NCI-H69 (cell line): Measurements from ENCODE around the gene RPS21.
A peak's percentile ranks its signal among the peaks of the same experiment; 100 is the strongest.
"Not testable (repeated sequence)": the region's sequence is repeated elsewhere in the genome, so short reads cannot be mapped to it uniquely, and the experiment has no call there.

ENCODE experiments used
- DNase-seq: peaks from one replicate; lab custom pipeline; 2025; lab: John Stamatoyannopoulos, UW

RPS21 gene

DNA sequence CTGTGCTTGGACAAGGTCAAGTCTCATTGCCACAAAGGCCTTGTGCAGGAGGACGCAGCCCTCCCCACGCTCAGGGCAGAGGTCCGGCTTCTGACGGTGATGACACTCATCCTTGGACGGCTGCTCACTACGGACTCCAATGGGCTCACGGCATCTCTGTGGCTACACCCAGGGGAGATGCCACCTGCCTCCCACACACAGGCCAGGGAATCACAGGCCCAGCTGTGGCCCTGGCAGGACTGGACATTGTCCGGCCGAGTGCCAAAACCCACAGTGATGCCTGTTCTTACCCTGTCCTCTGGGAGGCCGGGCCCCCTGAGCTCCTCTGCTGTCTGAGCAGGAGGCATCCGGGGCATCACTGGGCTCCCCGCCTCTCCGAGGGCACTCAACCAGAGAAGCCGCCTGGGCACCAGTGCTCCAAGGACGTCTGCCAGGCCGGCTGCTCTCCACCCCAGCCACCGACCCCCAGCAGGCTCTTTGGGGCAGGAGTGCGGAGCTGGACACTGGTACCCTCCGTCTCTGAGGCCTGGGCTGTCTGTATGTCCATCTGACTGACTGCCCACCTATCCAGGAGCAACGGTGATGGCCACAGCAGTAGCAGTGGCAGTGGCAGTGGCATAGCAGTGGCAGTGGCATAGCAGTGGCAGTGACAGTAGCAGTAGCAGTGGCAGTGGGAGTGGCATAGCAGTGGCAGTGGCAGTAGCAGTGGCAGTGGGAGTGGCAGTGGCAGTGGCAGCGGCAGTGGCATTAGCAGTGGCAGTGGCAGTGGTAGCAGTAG lies 38.6 kb downstream of the RPS21 start:
- no peak for DNase-seq

DNA sequence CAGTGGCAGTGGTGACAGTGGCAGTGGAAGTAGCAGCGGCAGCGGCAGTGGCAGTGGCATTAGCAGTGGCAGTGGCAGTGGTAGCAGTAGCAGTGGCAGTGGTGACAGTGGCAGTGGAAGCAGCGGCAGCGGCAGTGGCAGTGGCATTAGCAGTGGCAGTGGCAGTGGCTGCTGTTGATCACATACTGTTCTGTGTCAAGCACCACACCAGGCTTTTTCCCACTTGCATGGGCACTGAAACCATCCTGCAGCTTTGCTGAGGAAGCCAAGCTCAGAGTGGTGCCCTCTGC lies 39.1 kb downstream of the RPS21 start:
- DNase-seq = not testable (repeated sequence)

DNA sequence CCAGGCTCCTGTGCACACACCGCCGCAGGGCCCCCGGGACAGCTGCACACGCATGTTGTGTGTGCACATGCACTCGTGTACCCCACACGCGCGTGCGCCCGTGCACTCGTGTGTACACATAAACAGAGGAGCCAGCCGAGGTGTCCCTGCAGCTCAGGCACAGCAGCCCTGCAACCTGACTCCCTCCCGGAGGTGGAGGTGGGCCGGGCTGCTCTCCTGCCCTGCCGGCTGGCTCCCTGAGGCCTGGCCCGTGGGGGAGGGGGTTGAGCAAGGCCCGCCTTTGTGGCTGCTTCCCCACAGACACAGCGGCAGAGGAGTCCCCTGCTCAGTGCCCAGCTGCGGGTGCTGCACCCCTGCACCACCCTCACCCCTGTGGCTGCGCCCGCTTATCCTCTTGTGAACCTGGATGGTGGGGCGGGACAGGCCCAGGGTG lies 39.8 kb downstream of the RPS21 start:
- peak; percentile 7 for DNase-seq

- DNase-seq = no peak
These were observed 40.5 kb downstream of the RPS21 start, which contains the start of gene RBBP8NL for GRCh38 chr20:62427172-62428001. RBBP8NL (minus strand) TSS chr20:62427539; CDS start chr20:62419647, 7,892 bp downstream.

- DNase-seq = no peak
These were observed 41.1 kb downstream of the RPS21 start for GRCh38 chr20:62428002-62428372.

DNA sequence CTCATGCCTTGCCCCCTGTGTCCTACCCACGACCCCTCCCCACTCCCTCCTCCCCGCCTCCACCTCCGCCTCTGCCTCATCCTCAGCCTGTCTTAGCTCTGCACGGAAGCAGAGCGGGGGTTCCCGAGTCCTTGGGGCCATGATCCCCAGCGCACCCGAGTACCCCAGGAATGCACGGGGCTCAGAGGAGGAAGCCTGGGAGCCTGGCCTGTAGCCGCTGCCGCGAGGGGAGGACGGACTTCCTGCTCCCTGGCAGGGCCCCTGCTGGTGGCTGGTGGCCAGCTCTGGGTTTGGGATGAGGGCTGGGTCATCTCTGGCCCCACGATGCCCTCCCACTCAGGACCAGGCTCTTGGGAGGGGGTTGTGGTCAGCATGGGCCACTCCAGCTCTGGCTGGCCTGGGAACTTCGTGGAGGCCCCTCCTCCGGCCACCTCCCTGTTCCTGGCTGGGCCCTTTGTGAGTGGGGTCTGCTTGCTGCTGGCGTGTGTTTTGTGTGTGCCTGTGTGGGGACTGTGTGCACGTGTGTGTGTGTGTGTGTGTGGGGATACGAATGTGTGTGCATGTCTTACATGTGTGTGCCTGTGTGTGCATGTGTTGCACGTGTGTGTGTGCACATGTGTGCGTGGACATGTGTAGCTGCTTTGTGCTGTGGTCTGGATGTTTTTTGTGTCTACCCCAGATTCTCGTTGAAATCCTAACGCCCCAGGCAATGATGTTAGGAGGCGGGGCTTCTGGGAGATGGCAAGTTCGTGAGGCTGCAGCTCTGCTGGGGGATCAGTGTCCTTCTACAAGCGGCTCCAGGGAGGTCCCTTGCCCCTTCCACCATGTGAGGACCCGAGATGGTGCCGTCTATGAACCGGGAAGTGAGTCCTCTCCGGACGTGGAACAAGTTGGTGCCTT lies 41.7 kb downstream of the RPS21 start:
- DNase-seq = no peak

GRCh38 chr20:62429455-62430310 lies 42.8 kb downstream of the RPS21 start:
- DNase-seq = no peak

- DNase-seq = no peak
These were observed 43.5 kb downstream of the RPS21 start for GRCh38 chr20:62430311-62430853.

- peak; percentile 7 for DNase-seq
These were observed 44.1 kb downstream of the RPS21 start for GRCh38 chr20:62430866-62431447.

- DNase-seq = no peak
These were observed 47.0 kb downstream of the RPS21 start for GRCh38 chr20:62433658-62434497.

GRCh38 chr20:62436692-62437091 lies 49.8 kb downstream of the RPS21 start:
- DNase-seq = no peak

GRCh38 chr20:62437496-62437895 lies 50.6 kb downstream of the RPS21 start:
- DNase-seq = no peak

GRCh38 chr20:62437927-62438326 lies 51.0 kb downstream of the RPS21 start:
- DNase-seq = peak; percentile 54
